Left lung (tissue), 10 donors: ENCODE measurements around the gene HOXA4. TPM values are rescaled to one million over a fixed set of nuclear protein-coding genes. Genes with fewer than 3 reads are reported as not detected.

Experiments
- ATAC-seq: fragments of 200-7000 bp; cut with Tn5 transposase; one replicate; pipeline ENCODE4 v1.9.1; 2020; ENCODE audit warnings: moderate library complexity
- DNase-seq, 4 donors: peaks; one replicate each; pipeline ENCODE4 v3.0.0-alpha.2; 2013 to 2020
- H3K27ac ChIP-seq, 2 donors: fragments of 200-600 bp; sonication (generic) in 1 of 2; one replicate each; pipeline versions ENCODE4 v1.5.0 to v1.8.0; 2020 to 2021
- H3K27me3 ChIP-seq, 2 donors: fragments of 200-600 bp; sonication (generic) in 1 of 2; one replicate each; pipeline versions ENCODE4 v1.5.0 to v1.8.0; 2020 to 2021
- H3K36me3 ChIP-seq, 2 donors: fragments of 200-600 bp; sonication (generic) in 1 of 2; one replicate each; pipeline versions ENCODE4 v1.5.0 to v1.8.0; 2020 to 2021
- H3K4me1 ChIP-seq, 2 donors: fragments of 200-600 bp; one replicate each; pipeline ENCODE4 v1.8.0; 2021
- H3K4me3 ChIP-seq, 2 donors: fragments of 200-600 bp; sonication (generic) in 1 of 2; one replicate each; pipeline versions ENCODE4 v1.5.0 to v1.8.0; 2020 to 2021; ENCODE audit warnings: mild to moderate bottlenecking in 1 of 2
- H3K9me3 ChIP-seq, 2 donors: fragments of 200-600 bp; sonication (generic) in 1 of 2; one replicate each; pipeline versions ENCODE4 v1.5.0 to v1.8.0; 2020 to 2021
- intact Hi-C, 2 donors: fragments of 100-400 bp; cut with DNase I; formaldehyde crosslinking; loops; one replicate each; pipeline versions ENCODE4 v1.11.2 to v1.14.2; 2022
- polyA plus RNA-seq, 6 donors: library from polyadenylated mRNA; unstranded; fragments of 120-200 nt; gene quantifications; one replicate each; pipeline ENCODE4 v1.2.1, GENCODE V29; 2013; ENCODE audit not compliant: insufficient read length in 6 of 6
- total RNA-seq, 2 donors: library from RNA; stranded (reverse); fragmentation: NEBNext Ultra II Directional; extraction: Animal tissue kit (Norgen Biotek cat#: 25700); gene quantifications; one replicate each; pipeline ENCODE4 v1.2.1, GENCODE V29; 2021
- TF ChIP-seq, protein P1 (sequence below), 2 donors: fragments of 200-600 bp; sonication (generic) in 1 of 2; IDR thresholded peaks; one replicate each; pipeline versions ENCODE4 v1.5.0 to v1.8.0; 2021; ENCODE audit warnings: antibody characterized with exemption in 2 of 2
- donor health status: DM: no; HTN: yes; CAD: no.
- donor health status: DM: no; HTN: no; CAD: no.

Gene HOXA4
- total and polyA plus RNA-seq, 8 donors, result 3.4 to 35.8 (median 34.1) TPM

DNA sequence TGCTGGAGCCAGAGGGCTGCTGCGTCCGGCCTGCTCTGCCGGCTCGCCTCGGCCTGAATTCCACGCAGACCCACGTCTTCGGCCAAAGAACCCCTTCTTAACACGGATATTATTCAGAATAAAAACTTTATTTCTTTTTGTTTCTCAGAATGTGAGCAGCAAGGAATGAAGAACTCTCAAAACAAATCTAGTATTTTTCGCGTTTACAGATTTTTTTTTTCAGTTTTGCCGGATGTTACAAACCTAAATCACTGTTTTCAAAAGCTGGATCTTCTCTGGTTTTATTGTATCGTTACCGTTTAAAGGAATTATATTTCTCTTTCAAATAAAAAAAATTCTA lies 23.7 kb downstream of the HOXA4 start:
- DNase-seq, result no peak
- no peak for ATAC-seq
- intact Hi-C loops, result no loop called here
- Histone ChIP-seq H3K27ac (peak overlapping the region; percentile 82 to 90), H3K4me1 (peaks cover 10 to 32% of the 10 kb centered on the region in 2 donors), H3K36me3 (no peaks in the 10 kb centered on the region), H3K9me3 (no peaks in the 10 kb centered on the region), H3K27me3 (peaks cover 31 to 89% of the 10 kb centered on the region in 2 donors), H3K4me3 (peak overlapping the region; percentile 7 to 22)
- TF ChIP-seq, protein P1, sequence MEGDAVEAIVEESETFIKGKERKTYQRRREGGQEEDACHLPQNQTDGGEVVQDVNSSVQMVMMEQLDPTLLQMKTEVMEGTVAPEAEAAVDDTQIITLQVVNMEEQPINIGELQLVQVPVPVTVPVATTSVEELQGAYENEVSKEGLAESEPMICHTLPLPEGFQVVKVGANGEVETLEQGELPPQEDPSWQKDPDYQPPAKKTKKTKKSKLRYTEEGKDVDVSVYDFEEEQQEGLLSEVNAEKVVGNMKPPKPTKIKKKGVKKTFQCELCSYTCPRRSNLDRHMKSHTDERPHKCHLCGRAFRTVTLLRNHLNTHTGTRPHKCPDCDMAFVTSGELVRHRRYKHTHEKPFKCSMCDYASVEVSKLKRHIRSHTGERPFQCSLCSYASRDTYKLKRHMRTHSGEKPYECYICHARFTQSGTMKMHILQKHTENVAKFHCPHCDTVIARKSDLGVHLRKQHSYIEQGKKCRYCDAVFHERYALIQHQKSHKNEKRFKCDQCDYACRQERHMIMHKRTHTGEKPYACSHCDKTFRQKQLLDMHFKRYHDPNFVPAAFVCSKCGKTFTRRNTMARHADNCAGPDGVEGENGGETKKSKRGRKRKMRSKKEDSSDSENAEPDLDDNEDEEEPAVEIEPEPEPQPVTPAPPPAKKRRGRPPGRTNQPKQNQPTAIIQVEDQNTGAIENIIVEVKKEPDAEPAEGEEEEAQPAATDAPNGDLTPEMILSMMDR (IDR thresholded peaks at IDR 0.05), result no peak

DNA sequence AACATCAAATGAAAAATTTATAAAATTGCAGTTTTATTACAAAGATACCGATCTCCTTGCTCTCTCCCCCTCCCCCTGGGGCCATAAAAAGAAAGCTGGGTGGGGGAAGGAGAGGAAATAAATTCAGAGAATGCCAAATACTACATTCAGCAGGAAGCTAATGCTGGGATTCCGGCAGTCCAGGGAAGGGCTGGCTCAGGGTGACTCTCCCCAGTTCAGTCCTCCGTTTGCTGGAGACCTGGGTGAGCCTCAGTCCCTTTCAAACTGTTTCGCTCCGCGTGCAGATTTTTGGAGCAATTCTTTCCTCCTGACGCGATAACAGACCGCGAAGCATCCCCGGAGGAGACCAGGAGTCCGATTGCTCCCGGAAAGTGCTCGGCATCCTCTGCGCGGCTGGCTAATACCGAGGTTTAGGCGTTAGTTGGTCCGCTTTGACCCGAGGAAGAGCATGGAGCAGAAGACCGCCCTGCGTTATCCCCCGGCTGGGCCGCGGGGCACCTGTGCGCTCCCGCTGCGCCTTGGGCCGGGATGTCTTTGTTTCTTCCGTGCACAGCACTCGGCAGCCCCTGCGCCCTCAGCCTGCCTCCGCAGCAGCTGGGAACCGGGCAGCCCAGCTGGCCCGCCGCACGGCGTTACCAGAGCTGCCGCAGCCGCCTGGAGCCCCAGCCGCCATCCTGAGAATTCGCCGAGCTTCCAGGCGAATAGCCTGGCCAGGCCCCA lies 24.2 kb downstream of the HOXA4 start:
- intact Hi-C loops, result no loop called here
- Histone ChIP-seq H3K4me1 (peaks cover 10 to 37% of the 10 kb centered on the region in 2 donors), H3K27ac (peak overlapping the region; percentile 82 to 90)

GRCh38 chr7:27105301-27106031 lies 25.1 kb downstream of the HOXA4 start:
- Histone ChIP-seq H3K9me3 (no peaks in the 10 kb centered on the region), H3K36me3 (peaks cover 0 to 5% of the 10 kb centered on the region in 2 donors), H3K4me3 (no peak overlapping the region), H3K27ac (peak overlapping the region; percentile 82 to 90), H3K27me3 (peaks cover 32 to 92% of the 10 kb centered on the region in 2 donors), H3K4me1 (peaks cover 10 to 39% of the 10 kb centered on the region in 2 donors)
- intact Hi-C loops, result no loop called here
- no peak for ATAC-seq
- peak in 2 of 4 donors; percentile 30 to 44 for DNase-seq
- TF ChIP-seq, protein P1 (IDR thresholded peaks at IDR 0.05), result no peak

More for the DNA sequence above, 24.2 kb downstream of the HOXA4 start:
- TF ChIP-seq, protein P1 (IDR thresholded peaks at IDR 0.05), result no peak
- ATAC-seq (no peak), DNase-seq (peak in 3 of 4 donors; percentile 36 to 77 (median 66))
- Histone ChIP-seq H3K36me3 (no peaks in the 10 kb centered on the region), H3K9me3 (no peaks in the 10 kb centered on the region), H3K27me3 (peaks cover 32 to 91% of the 10 kb centered on the region in 2 donors), H3K4me3 (peak overlapping the region; percentile 7 to 22)

DNA sequence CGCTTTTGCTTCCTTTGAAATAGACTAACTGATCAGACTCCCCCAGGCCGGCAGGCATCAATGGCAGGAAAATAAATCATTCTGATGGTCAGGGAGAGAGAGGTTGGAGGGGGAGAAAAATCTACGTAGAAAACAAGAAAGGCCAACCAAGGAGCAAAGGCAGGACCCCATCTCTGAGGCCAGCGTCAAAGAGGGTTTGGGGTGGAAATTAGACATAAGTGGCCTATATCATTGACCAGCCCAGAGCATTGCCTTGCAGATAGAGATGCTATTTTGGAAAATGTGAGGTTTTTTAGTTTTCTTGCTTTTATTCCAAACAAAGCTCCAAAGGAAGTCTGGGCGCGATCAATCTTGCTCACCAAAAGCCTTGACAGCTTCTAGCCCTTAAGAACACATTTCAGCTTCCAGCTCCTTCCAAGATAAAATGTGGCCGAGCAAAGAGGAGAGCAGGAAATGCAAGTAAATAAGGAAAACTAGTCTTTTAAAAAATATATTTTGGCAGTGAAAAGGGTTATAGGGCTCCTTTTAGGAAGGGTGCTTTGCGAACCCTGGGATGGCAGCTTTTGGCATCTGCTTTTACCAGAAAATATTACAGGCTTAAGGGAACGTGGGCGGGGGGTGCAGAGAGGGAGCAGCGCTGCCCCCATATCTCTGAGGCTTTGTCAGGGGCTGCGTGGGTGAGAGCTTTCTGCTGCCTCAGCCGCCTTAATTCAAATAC lies 26.1 kb downstream of the HOXA4 start:
- peaks cover 0 to 6% of the 10 kb centered on the region in 2 donors for H3K36me3 ChIP-seq
- TF ChIP-seq, protein P1 (IDR thresholded peaks at IDR 0.05), result no peak
- H3K4me1 ChIP-seq, result peaks cover 14 to 39% of the 10 kb centered on the region in 2 donors
- DNase-seq (peak in 2 of 4 donors; percentile 76 to 83), ATAC-seq (no peak)
- H3K9me3 ChIP-seq, result no peaks in the 10 kb centered on the region
- H3K27me3 ChIP-seq, result peaks cover 32 to 94% of the 10 kb centered on the region in 2 donors
- intact Hi-C loops, result no loop called here
- H3K27ac ChIP-seq, result peak overlapping the region; percentile 70 to 90
- H3K4me3 ChIP-seq, result no peak overlapping the region
